ENCODE results near the gene PPIL1.

Gene PPIL1

GRCh38 chr6:36853325-36853724, 21.3 kb downstream of the PPIL1 start:
- no peak for DNase-seq

GRCh38 chr6:36852481-36853147, 22.0 kb downstream of the PPIL1 start:
- no peak for DNase-seq

- no peak for DNase-seq
These were observed 23.0 kb downstream of the PPIL1 start for GRCh38 chr6:36851626-36852025.

GRCh38 chr6:36851149-36851614, 23.4 kb downstream of the PPIL1 start:
- peak; percentile 51 to 77 for DNase-seq

GRCh38 chr6:36850021-36850420, 24.6 kb downstream of the PPIL1 start:
- DNase-seq, result no peak

GRCh38 chr6:36848658-36849441, 25.8 kb downstream of the PPIL1 start:
- DNase-seq, result no peak

- no peak for DNase-seq
These were observed 26.6 kb downstream of the PPIL1 start for GRCh38 chr6:36847991-36848390.

- DNase-seq, result no peak
These were observed 27.5 kb downstream of the PPIL1 start for GRCh38 chr6:36847152-36847551.

- DNase-seq, result no peak
These were observed 29.4 kb downstream of the PPIL1 start for GRCh38 chr6:36845233-36845632.

- no peak for DNase-seq
These were observed 30.1 kb downstream of the PPIL1 start for GRCh38 chr6:36844232-36845170.

GRCh38 chr6:36843170-36843569, 31.4 kb downstream of the PPIL1 start:
- no peak for DNase-seq

- no peak for DNase-seq
These were observed 32.8 kb downstream of the PPIL1 start for GRCh38 chr6:36841756-36842155.

- peak in 1 of 2 experiments; percentile 58 for DNase-seq
These were observed 33.9 kb downstream of the PPIL1 start for GRCh38 chr6:36840432-36841403.

GRCh38 chr6:36839749-36840431, 34.7 kb downstream of the PPIL1 start:
- DNase-seq, result peak in 1 of 2 experiments; percentile 20

- DNase-seq, result no peak
These were observed 35.5 kb downstream of the PPIL1 start, which contains the start of gene CPNE5 for GRCh38 chr6:36838896-36839748. Gene CPNE5, minus strand, starts transcription at chr6:36839444. Its CDS starts 67 bp downstream, at chr6:36839377.

- no peak for DNase-seq
These were observed 36.9 kb downstream of the PPIL1 start for GRCh38 chr6:36837686-36838085.

GRCh38 chr6:36837022-36837339, 37.6 kb downstream of the PPIL1 start:
- DNase-seq, result no peak

GRCh38 chr6:36836111-36837021, 38.2 kb downstream of the PPIL1 start:
- DNase-seq, result no peak
